A549 (cell line): ENCODE results near the gene MYLK. TPM values are rescaled to one million over a fixed set of nuclear protein-coding genes. Genes with fewer than 3 reads are reported as not detected.

Experiments
- ATAC-seq, 2 experiments: fragments of 200-7000 bp in 1 of 2; fragments of >200 bp in 1 of 2; cut with Nextera tagmentation in 1 of 2; cut with Tn5 transposase in 1 of 2; 3 replicates each; pipeline versions ENCODE4 v1.8.0 to v1.9.1; 2018 to 2020; ENCODE audit warnings: mild to moderate bottlenecking in 1 of 2, moderate library complexity in 1 of 2
- CTCF ChIA-PET: fragments of 300-600 bp; sonication (Branson Sonifier 250); formaldehyde crosslinking; extraction: SDS; loops from one replicate; lab custom pipeline; 2021; ENCODE audit warnings: antibody characterized with exemption, inconsistent platforms; lab: Yijun Ruan, JAX
- POLR2A ChIA-PET: fragments of 350-600 bp; formaldehyde crosslinking; extraction: SDS; loops from one replicate; lab custom pipeline; 2021; ENCODE audit warnings: antibody characterized with exemption, inconsistent platforms; lab: Yijun Ruan, JAX
- DNase-seq, 2 experiments: peaks; one replicate each; pipeline versions ENCODE4 v3.0.0 to v3.0.0-alpha.2; 2011 to 2016; ENCODE audit warnings: low read depth in 1 of 2, low spot score in 1 of 2
- FAIRE-seq: peaks from 2 replicates; lab custom pipeline; 2011; peaks lifted over from hg19 to GRCh38; lab: Jason Lieb, UNC
- H3K27ac ChIP-seq, 2 experiments: fragments of >200 bp; sonication (Bioruptor Twin); formaldehyde crosslinking; 3 replicates each; pipeline ENCODE4 v1.5.1; 2016 to 2017
- H3K4me1 ChIP-seq: fragments of >200 bp; sonication (Bioruptor Twin); formaldehyde crosslinking; 3 replicates; pipeline ENCODE4 v1.6.1; 2016
- H3K4me2 ChIP-seq: fragments of >200 bp; sonication (Bioruptor Twin); formaldehyde crosslinking; 3 replicates; pipeline ENCODE4 v1.6.1; 2016
- H3K4me3 ChIP-seq: fragments of >200 bp; sonication (Bioruptor Twin); formaldehyde crosslinking; 3 replicates; pipeline ENCODE4 v1.5.1; 2016
- H3K9me3 ChIP-seq: fragments of >200 bp; sonication (Bioruptor Twin); formaldehyde crosslinking; 3 replicates; pipeline ENCODE4 v1.6.1; 2016
- BHLHE40 ChIP-seq: IDR thresholded peaks from 2 replicates; pipeline ENCODE4 v1.6.1; 2012; ENCODE audit warnings: low read depth, low read length, inconsistent platforms
- CBX8 ChIP-seq: fragments of 200-600 bp; sonication (generic); IDR thresholded peaks from 2 replicates; pipeline ENCODE4 v1.6.1; 2016
- HOXB5 ChIP-seq: fragments of 250-450 bp; sonication (Bioruptor Pico); IDR thresholded peaks from 2 replicates; pipeline ENCODE4 v1.5.0; 2020; ENCODE audit warnings: mild to moderate bottlenecking, moderate library complexity
- MAFK ChIP-seq: fragments of 450-650 bp; IDR thresholded peaks from 2 replicates; pipeline ENCODE4 v1.6.1; 2014; ENCODE audit not compliant: partially characterized antibody
- PHF8 ChIP-seq: fragments of 200-600 bp; sonication (generic); IDR thresholded peaks from 2 replicates; pipeline ENCODE4 v1.6.1; 2016; ENCODE audit warnings: low read depth, mild to moderate bottlenecking, antibody characterized with exemption, moderate library complexity, borderline replicate concordance
- POLR2AphosphoS2 ChIP-seq: conservative IDR thresholded peaks from 2 replicates; pipeline ENCODE4 v1.6.1; 2012; ENCODE audit warnings: low read length, improper control_type of control experiment, inconsistent platforms
- RCOR1 ChIP-seq: fragments of 150-350 bp; IDR thresholded peaks from 2 replicates; pipeline ENCODE4 v1.6.1; 2014; ENCODE audit warnings: antibody characterized with exemption, low read length, low read depth
- RFX5 ChIP-seq: fragments of 450-650 bp; IDR thresholded peaks from 2 replicates; pipeline ENCODE4 v1.7.1; 2014; ENCODE audit warnings: antibody characterized with exemption, mild to moderate bottlenecking, moderate library complexity
- SMC3 ChIP-seq: fragments of >200 bp; sonication (Bioruptor Twin); formaldehyde crosslinking; IDR thresholded peaks from 3 replicates; pipeline ENCODE4 v1.6.1; 2018; ENCODE audit warnings: inconsistent platforms
- TP53 ChIP-seq: fragments of 250-450 bp; sonication (Bioruptor Pico); IDR thresholded peaks from 2 replicates; pipeline ENCODE4 v1.5.0; 2021; ENCODE audit warnings: mild to moderate bottlenecking, moderate library complexity
- ZFP36 ChIP-seq: fragments of 450-650 bp; IDR thresholded peaks from 2 replicates; pipeline ENCODE4 v1.6.1; 2014; ENCODE audit warnings: borderline replicate concordance; ENCODE audit not compliant: partially characterized antibody
- WGBS: methylation state at CpG from one replicate; pipeline ENCODE4 v1.1.6; 2017; ENCODE audit errors: missing lambda C conversion rate; 5-methylcytosine and 5-hydroxymethylcytosine counted together
- polyA plus RNA-seq, 4 experiments: library from polyadenylated mRNA; depleted of rRNA in 3 of 4; stranded (reverse); fragments of >200 nt; fragmentation: RNase III in 1 of 4; extraction: RNeasy Plus Mini Kit Qiagen cat#74134 plus additional on column Dnase treatment in 1 of 4; gene quantifications; 2 replicates in 3 of 4; 3 replicates in 1 of 4; pipeline ENCODE4 v1.2.3, GENCODE V29; 2011 to 2017
- TF ChIP-seq, protein P1 (sequence below): fragments of >200 bp; sonication (Bioruptor Twin); formaldehyde crosslinking; IDR thresholded peaks from 3 replicates; pipeline ENCODE4 v1.5.1; 2016
- TF ChIP-seq, protein P2 (sequence below): fragments of 150-350 bp; IDR thresholded peaks from 2 replicates; pipeline ENCODE4 v1.6.1; 2014; ENCODE audit warnings: low read depth, mild to moderate bottlenecking, low read length
- TF ChIP-seq, protein P3 (sequence below): fragments of >200 bp; sonication (Bioruptor Twin); formaldehyde crosslinking; IDR thresholded peaks from 2 replicates; pipeline ENCODE4 v1.6.1; 2016
- TF ChIP-seq, protein P4 (sequence below): IDR thresholded peaks from 2 replicates; pipeline ENCODE4 v1.6.1; 2012

Gene MYLK
- polyA plus RNA-seq, 2 of the 4 experiments (the other 2 are of a cell fraction) = 16.9 to 17.4 TPM

- H3K9me3 ChIP-seq = peaks cover 39% of the 10 kb centered on the region
- H3K27ac ChIP-seq = no peak overlapping the region
- ChIA-PET CTCF (no interaction called here), POLR2A (no interaction called here)
- DNase-seq (no peak), ATAC-seq (no peak), FAIRE-seq (no peak)
- TF ChIP-seq HOXB5 (CRISPR knock-in tag) (no peak), CBX8 (no peak), ZFP36 (no peak), BHLHE40 (no peak)
- TF ChIP-seq, protein P1, sequence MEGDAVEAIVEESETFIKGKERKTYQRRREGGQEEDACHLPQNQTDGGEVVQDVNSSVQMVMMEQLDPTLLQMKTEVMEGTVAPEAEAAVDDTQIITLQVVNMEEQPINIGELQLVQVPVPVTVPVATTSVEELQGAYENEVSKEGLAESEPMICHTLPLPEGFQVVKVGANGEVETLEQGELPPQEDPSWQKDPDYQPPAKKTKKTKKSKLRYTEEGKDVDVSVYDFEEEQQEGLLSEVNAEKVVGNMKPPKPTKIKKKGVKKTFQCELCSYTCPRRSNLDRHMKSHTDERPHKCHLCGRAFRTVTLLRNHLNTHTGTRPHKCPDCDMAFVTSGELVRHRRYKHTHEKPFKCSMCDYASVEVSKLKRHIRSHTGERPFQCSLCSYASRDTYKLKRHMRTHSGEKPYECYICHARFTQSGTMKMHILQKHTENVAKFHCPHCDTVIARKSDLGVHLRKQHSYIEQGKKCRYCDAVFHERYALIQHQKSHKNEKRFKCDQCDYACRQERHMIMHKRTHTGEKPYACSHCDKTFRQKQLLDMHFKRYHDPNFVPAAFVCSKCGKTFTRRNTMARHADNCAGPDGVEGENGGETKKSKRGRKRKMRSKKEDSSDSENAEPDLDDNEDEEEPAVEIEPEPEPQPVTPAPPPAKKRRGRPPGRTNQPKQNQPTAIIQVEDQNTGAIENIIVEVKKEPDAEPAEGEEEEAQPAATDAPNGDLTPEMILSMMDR = no peak
- TF ChIP-seq, protein P2, sequence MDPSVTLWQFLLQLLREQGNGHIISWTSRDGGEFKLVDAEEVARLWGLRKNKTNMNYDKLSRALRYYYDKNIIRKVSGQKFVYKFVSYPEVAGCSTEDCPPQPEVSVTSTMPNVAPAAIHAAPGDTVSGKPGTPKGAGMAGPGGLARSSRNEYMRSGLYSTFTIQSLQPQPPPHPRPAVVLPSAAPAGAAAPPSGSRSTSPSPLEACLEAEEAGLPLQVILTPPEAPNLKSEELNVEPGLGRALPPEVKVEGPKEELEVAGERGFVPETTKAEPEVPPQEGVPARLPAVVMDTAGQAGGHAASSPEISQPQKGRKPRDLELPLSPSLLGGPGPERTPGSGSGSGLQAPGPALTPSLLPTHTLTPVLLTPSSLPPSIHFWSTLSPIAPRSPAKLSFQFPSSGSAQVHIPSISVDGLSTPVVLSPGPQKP = no peak
- H3K4me3 ChIP-seq = no peak overlapping the region
- no peaks in the 10 kb centered on the region for H3K4me1 ChIP-seq
- no peak overlapping the region for H3K4me2 ChIP-seq
Observed at GRCh38 chr3:123843668-123844067, 40.5 kb downstream of the MYLK start.

DNA sequence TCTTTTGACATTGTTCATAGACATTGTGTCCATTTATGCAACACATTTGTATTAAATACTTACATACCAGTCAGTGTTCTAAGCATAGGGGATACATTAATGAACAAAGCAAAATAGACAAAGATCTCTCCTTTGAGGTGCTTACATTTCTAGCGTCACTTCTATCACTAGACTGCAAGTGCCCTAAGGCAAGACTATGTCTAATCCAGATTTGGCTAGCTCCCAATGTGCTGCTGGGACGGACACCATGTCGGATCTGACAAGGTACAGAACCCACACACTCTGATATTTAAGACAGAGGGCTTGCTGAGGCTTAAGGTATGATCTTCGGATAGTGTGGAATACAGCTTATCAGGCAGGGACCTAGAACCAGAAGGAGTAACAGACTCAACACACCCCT, 41.4 kb downstream of the MYLK start:
- Histone ChIP-seq H3K4me2 (no peak overlapping the region), H3K27ac (no peak overlapping the region), H3K4me1 (no peaks in the 10 kb centered on the region), H3K4me3 (no peak overlapping the region), H3K9me3 (peaks cover 34% of the 10 kb centered on the region; the same call in 2 of the 3 replicates)
- FAIRE-seq (no peak), ATAC-seq (no peak), DNase-seq (no peak)
- ChIA-PET POLR2A (no interaction called here), CTCF (no interaction called here)
- TF ChIP-seq SMC3 (no peak), PHF8 (no peak), RCOR1 (no peak), RFX5 (no peak), TP53 (CRISPR knock-in tag) (no peak)
- TF ChIP-seq, protein P3, sequence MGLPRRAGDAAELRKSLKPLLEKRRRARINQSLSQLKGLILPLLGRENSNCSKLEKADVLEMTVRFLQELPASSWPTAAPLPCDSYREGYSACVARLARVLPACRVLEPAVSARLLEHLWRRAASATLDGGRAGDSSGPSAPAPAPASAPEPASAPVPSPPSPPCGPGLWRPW = no peak
- 83% methylated on average over 4 of the region's 4 CpGs for WGBS

GRCh38 chr3:123841476-123842238, 42.5 kb downstream of the MYLK start:
- Histone ChIP-seq H3K9me3 (peaks cover 27% of the 10 kb centered on the region; the same call in 2 of the 3 replicates), H3K27ac (no peak overlapping the region), H3K4me2 (no peak overlapping the region), H3K4me3 (no peak overlapping the region), H3K4me1 (no peaks in the 10 kb centered on the region)
- ATAC-seq (no peak), FAIRE-seq (no peak), DNase-seq (no peak)
- WGBS = 100% methylated on average over 1 of the region's 1 CpG
- POLR2A ChIA-PET = no interaction called here
- TF ChIP-seq, protein P3 = no peak
- TF ChIP-seq, protein P4, sequence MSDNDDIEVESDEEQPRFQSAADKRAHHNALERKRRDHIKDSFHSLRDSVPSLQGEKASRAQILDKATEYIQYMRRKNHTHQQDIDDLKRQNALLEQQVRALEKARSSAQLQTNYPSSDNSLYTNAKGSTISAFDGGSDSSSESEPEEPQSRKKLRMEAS = no peak
- TF ChIP-seq, protein P1 = no peak
- no peak for TF ChIP-seq MAFK
- no peak for TF ChIP-seq POLR2AphosphoS2
- CTCF ChIA-PET = interaction anchor here (0.5 to 1.1 kb wide), 2 partner anchors 18 to 626 kb away, joined by 3 read pairs; no protein-coding TSS in a partner anchor
